Measurements from ENCODE around the gene PADI2. TPM values are rescaled to one million over a fixed set of nuclear protein-coding genes. Genes with fewer than 3 reads are reported as not detected.

Gene PADI2
- total and polyA plus RNA-seq, 3 donors from 2014 or later = 0.99 to 3.2 (median 1.1) TPM

DNA sequence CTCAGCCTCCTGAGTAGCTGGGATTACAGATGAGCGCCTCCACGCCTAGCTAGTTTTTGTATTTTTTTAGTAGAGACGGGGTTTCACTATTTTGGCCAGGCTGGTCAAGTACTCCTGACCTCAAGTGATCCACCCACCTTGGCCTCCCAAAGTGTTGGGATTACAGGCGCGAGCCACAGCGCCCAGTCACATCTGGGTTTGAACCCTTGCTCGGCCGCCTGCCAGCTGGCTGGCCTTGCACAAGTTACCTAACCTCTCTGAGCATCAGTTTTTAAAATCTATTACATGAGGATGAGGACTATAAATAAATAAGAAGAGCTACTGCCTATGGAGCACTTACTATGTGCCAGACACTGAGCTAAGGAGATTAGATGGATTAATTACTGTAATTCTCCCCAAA lies 17.7 kb upstream of the PADI2 start:
- Histone ChIP-seq H3K27ac (no peak overlapping the region), H3K4me1 (no peaks in the 10 kb centered on the region), H3K27me3 (no peaks in the 10 kb centered on the region), H3K9me3 (no peaks in the 10 kb centered on the region), H3K4me3 (no peak overlapping the region), H3K36me3 (ENCODE audit: low read depth, missing control alignments) (no peaks in the 10 kb centered on the region)
- no peak for DNase-seq
- intact Hi-C loops (cut with DNase I; ENCODE audit: low total_unique reads) = no loop called here
- TF ChIP-seq POLR2A (IDR thresholded peaks at IDR 0.05) = no peak
- TF ChIP-seq, protein P1, sequence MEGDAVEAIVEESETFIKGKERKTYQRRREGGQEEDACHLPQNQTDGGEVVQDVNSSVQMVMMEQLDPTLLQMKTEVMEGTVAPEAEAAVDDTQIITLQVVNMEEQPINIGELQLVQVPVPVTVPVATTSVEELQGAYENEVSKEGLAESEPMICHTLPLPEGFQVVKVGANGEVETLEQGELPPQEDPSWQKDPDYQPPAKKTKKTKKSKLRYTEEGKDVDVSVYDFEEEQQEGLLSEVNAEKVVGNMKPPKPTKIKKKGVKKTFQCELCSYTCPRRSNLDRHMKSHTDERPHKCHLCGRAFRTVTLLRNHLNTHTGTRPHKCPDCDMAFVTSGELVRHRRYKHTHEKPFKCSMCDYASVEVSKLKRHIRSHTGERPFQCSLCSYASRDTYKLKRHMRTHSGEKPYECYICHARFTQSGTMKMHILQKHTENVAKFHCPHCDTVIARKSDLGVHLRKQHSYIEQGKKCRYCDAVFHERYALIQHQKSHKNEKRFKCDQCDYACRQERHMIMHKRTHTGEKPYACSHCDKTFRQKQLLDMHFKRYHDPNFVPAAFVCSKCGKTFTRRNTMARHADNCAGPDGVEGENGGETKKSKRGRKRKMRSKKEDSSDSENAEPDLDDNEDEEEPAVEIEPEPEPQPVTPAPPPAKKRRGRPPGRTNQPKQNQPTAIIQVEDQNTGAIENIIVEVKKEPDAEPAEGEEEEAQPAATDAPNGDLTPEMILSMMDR (IDR thresholded peaks at IDR 0.05) = no peak
- 86 to 94% methylated on average over 8 of the region's 8 CpGs for WGBS, 2 donors

DNA sequence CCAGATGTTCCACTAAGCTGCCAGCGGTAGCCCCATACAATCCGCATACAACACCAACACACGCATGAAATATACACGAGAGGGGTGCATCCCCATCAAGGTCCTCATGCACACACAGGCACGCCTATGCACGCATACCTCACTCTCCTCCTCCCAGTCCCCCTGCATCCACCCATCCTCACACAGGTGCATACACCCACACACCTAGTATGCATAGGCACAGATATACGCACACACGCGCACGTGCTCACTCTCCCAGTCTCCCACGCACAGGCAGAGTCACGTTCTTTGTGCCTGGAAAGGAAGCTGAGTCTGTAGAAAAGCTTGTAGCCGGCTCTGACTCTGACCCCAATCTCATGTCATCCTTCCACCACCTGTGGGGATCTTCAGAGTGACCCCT lies 16.9 kb upstream of the PADI2 start:
- 86 to 91% methylated on average over 13 of the region's 13 CpGs for WGBS, 2 donors
- TF ChIP-seq POLR2A (IDR thresholded peaks at IDR 0.05) = no peak
- TF ChIP-seq, protein P1 (IDR thresholded peaks at IDR 0.05) = no peak
- H3K9me3 ChIP-seq = no peaks in the 10 kb centered on the region
- no peaks in the 10 kb centered on the region for H3K4me1 ChIP-seq
- no peaks in the 10 kb centered on the region for H3K36me3 ChIP-seq (ENCODE audit: low read depth, missing control alignments)
- no peaks in the 10 kb centered on the region for H3K27me3 ChIP-seq
- no peak overlapping the region for H3K4me3 ChIP-seq
- intact Hi-C loops (cut with DNase I; ENCODE audit: low total_unique reads) = no loop called here
- DNase-seq = no peak
- no peak overlapping the region for H3K27ac ChIP-seq

DNA sequence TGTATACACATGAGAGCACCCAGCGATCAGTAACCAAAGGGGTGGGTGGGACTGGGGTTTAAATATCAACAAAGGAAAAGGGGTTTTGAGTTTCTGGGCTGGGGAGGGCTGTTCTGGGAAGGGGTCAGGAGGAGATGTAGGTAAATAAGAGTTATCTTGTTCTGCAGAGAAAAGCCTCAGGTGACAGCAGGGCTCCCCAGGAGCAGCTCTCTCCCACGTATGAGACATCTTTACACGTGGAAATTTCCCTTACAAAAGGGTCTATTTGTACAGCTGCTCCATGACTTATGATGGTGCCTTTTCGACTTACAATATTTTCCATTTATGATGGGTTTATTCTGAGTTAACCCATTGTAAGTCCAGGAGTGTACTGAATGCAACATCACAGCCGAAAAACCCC lies 16.3 kb upstream of the PADI2 start:
- DNase-seq = no peak
- H3K27ac ChIP-seq = no peak overlapping the region
- intact Hi-C loops (cut with DNase I; ENCODE audit: low total_unique reads) = no loop called here
- H3K4me3 ChIP-seq = no peak overlapping the region
- no peaks in the 10 kb centered on the region for H3K27me3 ChIP-seq
- no peaks in the 10 kb centered on the region for H3K9me3 ChIP-seq
- no peaks in the 10 kb centered on the region for H3K36me3 ChIP-seq (ENCODE audit: low read depth, missing control alignments)
- H3K4me1 ChIP-seq = no peaks in the 10 kb centered on the region
- TF ChIP-seq, protein P1 (IDR thresholded peaks at IDR 0.05) = no peak
- TF ChIP-seq POLR2A (IDR thresholded peaks at IDR 0.05) = no peak
- 60 to 71% methylated on average over 5 of the region's 5 CpGs for WGBS, 2 donors

DNA sequence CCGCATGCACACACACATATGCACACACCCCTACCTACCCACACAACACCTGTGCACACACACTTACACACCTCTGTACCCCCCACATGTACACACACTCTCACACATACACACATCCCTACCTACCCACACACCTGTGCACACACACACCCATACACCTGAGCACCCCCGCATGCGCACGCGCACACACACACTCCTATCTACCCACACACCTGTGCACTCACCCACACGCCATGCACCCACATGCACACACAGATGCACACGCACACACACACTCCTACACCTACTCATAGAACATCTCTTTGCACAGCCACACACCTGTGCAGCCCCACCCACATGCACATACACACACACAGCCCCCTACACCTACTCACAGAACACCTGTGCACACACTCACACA lies 15.5 kb upstream of the PADI2 start:
- TF ChIP-seq, protein P1 (IDR thresholded peaks at IDR 0.05) = no peak
- TF ChIP-seq POLR2A (IDR thresholded peaks at IDR 0.05) = no peak
- Histone ChIP-seq H3K4me3 (no peak overlapping the region), H3K9me3 (no peaks in the 10 kb centered on the region), H3K36me3 (ENCODE audit: low read depth, missing control alignments) (no peaks in the 10 kb centered on the region), H3K27me3 (no peaks in the 10 kb centered on the region), H3K27ac (no peak overlapping the region), H3K4me1 (no peaks in the 10 kb centered on the region)
- intact Hi-C loops (cut with DNase I; ENCODE audit: low total_unique reads) = no loop called here
- no peak for DNase-seq
- 93 to 94% methylated on average over 7 of the region's 7 CpGs for WGBS, 2 donors

DNA sequence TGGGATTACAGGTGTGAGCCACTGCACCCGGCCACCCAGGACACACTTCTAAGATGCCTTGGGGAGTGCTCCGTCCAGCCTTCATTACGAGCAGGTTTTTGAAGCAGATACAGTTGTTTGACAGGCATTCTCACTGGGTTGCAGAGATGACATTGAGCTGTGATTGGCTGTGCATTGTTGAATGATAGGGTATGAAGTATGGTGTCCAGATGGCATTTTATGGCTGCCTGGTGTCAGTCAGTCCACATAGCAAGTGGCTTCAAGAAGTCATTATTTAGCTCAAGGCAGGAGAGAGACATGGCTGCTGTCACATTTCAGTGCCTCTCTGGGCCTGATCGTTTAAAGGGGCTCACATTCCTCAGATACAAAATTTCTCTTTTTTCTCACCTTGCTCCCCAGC lies 14.8 kb upstream of the PADI2 start:
- intact Hi-C loops (cut with DNase I; ENCODE audit: low total_unique reads) = no loop called here
- no peak overlapping the region for H3K27ac ChIP-seq
- 69 to 73% methylated on average over 4 of the region's 4 CpGs for WGBS, 2 donors
- TF ChIP-seq POLR2A (IDR thresholded peaks at IDR 0.05) = no peak
- TF ChIP-seq, protein P1 (IDR thresholded peaks at IDR 0.05) = no peak
- no peaks in the 10 kb centered on the region for H3K27me3 ChIP-seq
- no peak for DNase-seq
- H3K9me3 ChIP-seq = no peaks in the 10 kb centered on the region
- H3K4me3 ChIP-seq = no peak overlapping the region
- no peaks in the 10 kb centered on the region for H3K36me3 ChIP-seq (ENCODE audit: low read depth, missing control alignments)
- no peaks in the 10 kb centered on the region for H3K4me1 ChIP-seq
